DND-41 (cell line): Measurements from ENCODE around the gene TSPEAR.

Experiments used
- EZH2 ChIP-seq: IDR thresholded peaks from 3 replicates; pipeline ENCODE4 v1.6.1; 2012; ENCODE audit warnings: borderline replicate concordance, low read depth, mild to moderate bottlenecking, moderate library complexity, low read length, inconsistent platforms; ENCODE audit not compliant: severe bottlenecking
- TF ChIP-seq, protein P1 (sequence below): IDR thresholded peaks from 2 replicates; pipeline ENCODE4 v1.5.1; 2012; ENCODE audit warnings: borderline replicate concordance, low read length, moderate library complexity, mild to moderate bottlenecking; ENCODE audit not compliant: poor library complexity, severe bottlenecking; ENCODE audit errors: extremely low read depth

DNA sequence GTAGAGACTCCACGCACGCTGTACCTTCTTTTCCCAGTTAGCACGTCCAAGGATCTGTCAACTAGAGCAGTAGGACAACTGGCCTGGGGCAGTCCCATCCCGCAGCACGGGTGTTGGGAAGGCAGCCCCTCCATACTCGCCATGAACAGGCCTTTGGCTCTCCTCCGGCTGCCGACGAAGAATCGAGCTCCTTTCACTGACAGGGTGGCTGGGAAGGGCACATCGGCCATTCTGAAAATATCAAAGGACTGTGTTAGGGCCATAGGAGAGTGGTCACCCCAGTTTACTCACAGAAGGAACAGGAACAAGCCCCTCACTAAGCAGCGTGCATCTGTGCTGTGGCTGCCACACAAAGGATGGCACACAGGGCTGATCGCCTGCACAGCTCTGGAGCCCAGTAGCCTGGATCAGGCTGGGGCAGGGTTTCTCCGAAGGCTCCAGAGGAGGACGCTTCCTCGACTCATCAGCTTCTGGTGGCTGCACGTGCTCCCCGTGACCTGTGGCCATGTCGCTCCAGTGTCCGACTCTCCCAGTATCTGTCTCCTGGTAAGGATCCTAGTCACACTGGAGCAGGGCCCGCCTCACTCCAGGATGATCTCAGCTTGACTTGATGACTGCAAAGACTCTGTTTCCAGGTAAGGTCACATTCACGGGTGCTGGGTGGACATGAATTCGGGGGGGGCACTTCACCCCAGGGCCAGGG lies 180.3 kb downstream of the TSPEAR start:
- TF ChIP-seq EZH2 = no peak
- TF ChIP-seq, protein P1, sequence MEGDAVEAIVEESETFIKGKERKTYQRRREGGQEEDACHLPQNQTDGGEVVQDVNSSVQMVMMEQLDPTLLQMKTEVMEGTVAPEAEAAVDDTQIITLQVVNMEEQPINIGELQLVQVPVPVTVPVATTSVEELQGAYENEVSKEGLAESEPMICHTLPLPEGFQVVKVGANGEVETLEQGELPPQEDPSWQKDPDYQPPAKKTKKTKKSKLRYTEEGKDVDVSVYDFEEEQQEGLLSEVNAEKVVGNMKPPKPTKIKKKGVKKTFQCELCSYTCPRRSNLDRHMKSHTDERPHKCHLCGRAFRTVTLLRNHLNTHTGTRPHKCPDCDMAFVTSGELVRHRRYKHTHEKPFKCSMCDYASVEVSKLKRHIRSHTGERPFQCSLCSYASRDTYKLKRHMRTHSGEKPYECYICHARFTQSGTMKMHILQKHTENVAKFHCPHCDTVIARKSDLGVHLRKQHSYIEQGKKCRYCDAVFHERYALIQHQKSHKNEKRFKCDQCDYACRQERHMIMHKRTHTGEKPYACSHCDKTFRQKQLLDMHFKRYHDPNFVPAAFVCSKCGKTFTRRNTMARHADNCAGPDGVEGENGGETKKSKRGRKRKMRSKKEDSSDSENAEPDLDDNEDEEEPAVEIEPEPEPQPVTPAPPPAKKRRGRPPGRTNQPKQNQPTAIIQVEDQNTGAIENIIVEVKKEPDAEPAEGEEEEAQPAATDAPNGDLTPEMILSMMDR = no peak
